ENCODE data around the gene TBXAS1.

DNA sequence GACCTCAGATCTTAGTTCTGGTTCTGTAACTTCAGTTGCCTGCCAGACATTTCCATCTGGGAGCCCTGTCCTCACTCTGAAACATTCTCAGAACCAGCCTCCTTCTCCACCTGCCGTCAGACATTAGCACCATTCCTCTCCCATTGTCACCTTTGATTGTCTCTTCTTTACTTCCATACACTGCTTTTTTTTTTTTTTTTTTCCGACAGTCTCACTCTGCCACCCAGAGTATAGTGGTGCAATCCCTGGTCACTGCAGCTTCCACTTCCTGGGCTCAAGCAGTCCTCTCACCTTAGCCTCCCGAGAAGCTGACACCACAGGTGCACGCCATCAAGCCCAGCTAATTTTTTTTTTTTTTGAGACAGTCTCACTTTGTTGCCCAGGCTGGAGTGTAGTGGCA lies 30.2 kb upstream of the TBXAS1 start:
- TF ChIP-seq, protein P1, sequence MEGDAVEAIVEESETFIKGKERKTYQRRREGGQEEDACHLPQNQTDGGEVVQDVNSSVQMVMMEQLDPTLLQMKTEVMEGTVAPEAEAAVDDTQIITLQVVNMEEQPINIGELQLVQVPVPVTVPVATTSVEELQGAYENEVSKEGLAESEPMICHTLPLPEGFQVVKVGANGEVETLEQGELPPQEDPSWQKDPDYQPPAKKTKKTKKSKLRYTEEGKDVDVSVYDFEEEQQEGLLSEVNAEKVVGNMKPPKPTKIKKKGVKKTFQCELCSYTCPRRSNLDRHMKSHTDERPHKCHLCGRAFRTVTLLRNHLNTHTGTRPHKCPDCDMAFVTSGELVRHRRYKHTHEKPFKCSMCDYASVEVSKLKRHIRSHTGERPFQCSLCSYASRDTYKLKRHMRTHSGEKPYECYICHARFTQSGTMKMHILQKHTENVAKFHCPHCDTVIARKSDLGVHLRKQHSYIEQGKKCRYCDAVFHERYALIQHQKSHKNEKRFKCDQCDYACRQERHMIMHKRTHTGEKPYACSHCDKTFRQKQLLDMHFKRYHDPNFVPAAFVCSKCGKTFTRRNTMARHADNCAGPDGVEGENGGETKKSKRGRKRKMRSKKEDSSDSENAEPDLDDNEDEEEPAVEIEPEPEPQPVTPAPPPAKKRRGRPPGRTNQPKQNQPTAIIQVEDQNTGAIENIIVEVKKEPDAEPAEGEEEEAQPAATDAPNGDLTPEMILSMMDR (conservative IDR thresholded peaks at IDR 0.05; ENCODE audit: low read length) = no peak
- TF ChIP-seq EZH2phosphoT487 (IDR thresholded peaks at IDR 0.05; ENCODE audit: borderline replicate concordance) = no peak

Measured in Loucy (cell line).